Left lobe of liver (tissue), 2 donors: ENCODE measurements around the gene NEURL1B. TPM values are rescaled to one million over a fixed set of nuclear protein-coding genes. Genes with fewer than 3 reads are reported as not detected.
A peak's percentile ranks its signal among the peaks of the same experiment; 100 is the strongest.

Experiments used
- ATAC-seq: fragments of 200-7000 bp; cut with Tn5 transposase; one replicate; pipeline ENCODE4 v1.9.1; 2020; ENCODE audit warnings: mild to moderate bottlenecking, moderate library complexity
- DNase-seq: peaks from one replicate; pipeline ENCODE4 v3.0.0-alpha.2; 2020; ENCODE audit warnings: low spot score
- total RNA-seq: library from RNA; stranded (reverse); gene quantifications from one replicate; pipeline ENCODE4 v1.2.1, GENCODE V29; 2021
- donor health status: DM: no; HTN: no; CAD: no; lungs with moderate emphysema.
- donor health status: DM: no; HTN: yes; CAD: no.

Gene NEURL1B
- total RNA-seq, 1 donor from 2014 or later = 9.5 TPM

- DNase-seq = no peak
- no peak for ATAC-seq
Measured at GRCh38 chr5:172633403-172633970, 7.6 kb upstream of the NEURL1B start.

- DNase-seq = no peak
- ATAC-seq = no peak
Measured at GRCh38 chr5:172634106-172634899, 6.8 kb upstream of the NEURL1B start.

DNA sequence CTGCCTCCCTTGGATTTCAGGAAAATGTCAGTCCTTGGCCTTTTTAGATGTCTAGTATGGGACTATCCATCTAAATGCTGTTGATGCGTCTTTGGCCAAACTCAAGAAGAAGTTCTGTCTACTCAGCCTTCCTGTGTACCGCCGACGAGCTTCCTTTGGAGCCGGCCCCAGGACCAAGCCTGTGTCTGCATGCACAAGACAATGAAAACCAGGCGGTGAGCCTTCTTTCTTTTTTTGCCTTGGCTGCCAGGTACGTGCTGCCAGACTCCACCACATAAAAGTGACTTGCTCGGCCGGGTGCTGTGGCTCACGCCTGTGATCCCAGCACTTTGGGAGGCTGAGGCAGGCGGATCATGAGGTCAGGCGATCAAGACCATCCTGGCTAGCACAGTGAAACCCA lies 6.0 kb upstream of the NEURL1B start:
- DNase-seq (no peak), ATAC-seq (no peak)

DNA sequence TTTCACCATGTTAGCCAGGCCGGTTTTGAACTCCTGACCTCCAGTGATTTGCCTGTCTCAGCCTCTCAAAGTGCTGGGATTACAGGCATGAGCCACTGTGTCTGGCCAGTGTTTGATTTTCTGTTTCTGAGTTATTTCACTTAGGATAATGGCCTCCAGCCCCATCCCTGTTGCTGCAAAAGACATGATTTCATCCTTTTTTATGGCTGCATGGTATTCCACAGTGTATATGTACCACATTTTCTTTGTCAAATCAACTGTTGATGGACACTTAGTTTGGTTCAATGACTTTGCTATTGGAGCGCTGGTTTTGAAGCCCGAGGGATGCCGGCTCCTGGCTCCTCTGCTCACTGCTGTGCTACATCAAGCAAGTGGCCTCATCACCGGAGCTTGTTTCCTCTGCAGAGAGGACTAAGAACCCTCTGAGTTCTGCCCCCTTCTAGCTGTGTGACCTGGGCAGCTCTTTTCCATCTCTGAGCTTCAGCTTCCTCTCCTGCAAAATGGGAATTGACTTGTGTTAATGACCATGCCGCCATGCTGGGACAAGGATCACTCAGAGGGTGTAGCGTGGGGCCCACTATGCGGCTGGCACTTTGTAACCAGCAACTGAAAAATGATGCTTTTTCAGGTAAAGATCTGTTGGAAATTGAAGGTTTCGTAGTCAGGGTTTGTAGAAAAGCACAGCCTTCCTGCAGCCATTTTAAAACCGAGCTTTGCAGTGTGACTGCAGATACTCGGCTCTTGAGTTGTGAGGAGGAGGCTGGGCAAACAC lies 4.6 kb upstream of the NEURL1B start:
- no peak for ATAC-seq
- DNase-seq = no peak

DNA sequence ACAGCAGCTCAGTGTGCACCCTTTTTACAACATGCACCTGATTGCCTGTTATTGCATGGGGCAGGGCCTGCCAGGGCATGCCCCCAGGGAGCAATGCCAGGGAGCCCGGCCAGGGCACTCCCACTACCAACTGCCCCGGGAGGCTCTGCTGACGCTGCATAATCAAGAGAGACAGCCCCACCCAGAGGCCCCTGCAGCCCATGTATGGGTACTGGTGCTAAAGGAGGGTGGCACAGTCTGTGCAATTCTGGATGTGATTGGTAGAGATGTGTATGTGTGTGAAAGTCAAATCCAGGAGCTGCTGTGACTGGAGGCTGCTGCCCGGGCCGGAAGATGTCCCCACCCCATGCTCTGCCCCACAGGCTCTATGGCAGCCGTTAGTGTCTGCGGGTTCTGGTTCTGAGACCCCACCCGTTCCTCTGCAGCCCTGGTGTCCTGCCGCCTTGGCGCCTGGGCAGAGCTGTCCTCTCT lies 3.9 kb upstream of the NEURL1B start:
- DNase-seq (no peak), ATAC-seq (peak; percentile 49)

DNA sequence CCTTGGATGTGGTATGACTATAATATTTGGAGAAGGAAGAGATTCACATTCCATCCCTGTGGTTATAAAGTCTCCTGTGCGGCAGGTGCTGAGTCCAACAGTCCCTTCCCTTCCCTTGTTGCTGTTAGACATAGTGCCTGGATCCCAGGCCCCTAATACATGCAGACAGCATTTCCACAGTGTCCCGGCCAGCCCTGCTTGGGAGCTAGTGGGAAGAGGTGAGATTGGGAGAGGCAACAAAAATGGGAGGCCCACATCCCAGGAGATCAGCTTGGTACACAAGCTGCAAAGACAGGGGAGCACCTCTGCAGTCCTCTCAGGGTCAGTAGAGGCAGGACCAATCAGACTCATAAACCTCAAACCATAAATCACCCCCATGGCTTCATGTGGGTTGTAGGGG lies 3.3 kb upstream of the NEURL1B start:
- no peak for ATAC-seq
- no peak for DNase-seq

DNA sequence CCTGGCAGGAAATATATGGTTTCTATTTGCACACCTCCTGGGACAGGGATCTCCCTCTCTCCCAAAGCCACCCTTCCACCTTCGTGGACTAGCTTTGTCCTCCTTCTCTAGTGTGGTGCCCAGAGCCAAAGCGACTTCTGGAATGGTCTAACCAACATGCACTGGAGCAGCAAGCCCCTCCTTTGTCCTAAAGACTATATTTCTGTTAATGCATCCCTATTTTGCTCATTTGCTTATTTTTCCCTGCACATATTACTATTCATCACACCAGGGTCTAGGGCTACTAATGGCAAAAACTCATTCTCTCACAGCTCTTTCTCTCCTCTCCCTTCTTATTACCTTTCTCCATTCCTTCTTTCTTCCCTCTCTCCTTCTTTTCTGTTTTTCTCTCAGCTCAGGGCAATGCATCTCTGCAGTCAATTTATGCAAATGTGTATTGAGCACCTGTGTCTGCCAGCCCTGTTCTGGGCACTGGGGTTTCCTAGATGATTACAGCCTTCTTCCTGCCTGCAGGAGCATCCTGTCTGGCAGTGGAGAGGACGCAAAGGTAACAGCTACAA lies 2.8 kb upstream of the NEURL1B start:
- ATAC-seq (no peak), DNase-seq (no peak)

- DNase-seq = no peak
- ATAC-seq = no peak
Measured at GRCh38 chr5:172640139-172640538, 924 bp upstream of the NEURL1B start.

- DNase-seq (no peak), ATAC-seq (peak; percentile 2)
Measured at GRCh38 chr5:172641359-172642050, 442 bp downstream of the NEURL1B start.

GRCh38 chr5:172642051-172642409 lies 967 bp downstream of the NEURL1B start:
- DNase-seq (no peak), ATAC-seq (no peak)

DNA sequence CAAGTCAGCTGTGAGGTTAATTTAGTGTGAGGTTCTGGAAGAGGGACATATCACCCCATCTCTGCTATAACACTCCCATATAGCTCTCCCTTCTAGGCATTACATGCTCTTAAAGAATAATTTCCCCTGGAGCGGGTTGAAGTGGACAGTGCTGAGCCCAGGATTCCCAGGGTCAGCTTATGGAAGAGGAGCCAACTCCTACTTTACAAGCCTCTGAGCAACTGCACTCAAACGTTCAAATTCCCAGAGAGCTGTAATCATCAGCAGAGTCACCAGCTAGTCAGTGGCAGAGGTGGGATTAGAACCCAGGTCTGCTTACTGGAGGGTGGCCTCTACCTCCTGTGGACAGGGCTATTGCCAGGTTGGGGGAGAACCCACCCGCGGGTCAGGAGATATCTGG lies 1.4 kb downstream of the NEURL1B start:
- ATAC-seq = no peak
- DNase-seq = no peak

DNA sequence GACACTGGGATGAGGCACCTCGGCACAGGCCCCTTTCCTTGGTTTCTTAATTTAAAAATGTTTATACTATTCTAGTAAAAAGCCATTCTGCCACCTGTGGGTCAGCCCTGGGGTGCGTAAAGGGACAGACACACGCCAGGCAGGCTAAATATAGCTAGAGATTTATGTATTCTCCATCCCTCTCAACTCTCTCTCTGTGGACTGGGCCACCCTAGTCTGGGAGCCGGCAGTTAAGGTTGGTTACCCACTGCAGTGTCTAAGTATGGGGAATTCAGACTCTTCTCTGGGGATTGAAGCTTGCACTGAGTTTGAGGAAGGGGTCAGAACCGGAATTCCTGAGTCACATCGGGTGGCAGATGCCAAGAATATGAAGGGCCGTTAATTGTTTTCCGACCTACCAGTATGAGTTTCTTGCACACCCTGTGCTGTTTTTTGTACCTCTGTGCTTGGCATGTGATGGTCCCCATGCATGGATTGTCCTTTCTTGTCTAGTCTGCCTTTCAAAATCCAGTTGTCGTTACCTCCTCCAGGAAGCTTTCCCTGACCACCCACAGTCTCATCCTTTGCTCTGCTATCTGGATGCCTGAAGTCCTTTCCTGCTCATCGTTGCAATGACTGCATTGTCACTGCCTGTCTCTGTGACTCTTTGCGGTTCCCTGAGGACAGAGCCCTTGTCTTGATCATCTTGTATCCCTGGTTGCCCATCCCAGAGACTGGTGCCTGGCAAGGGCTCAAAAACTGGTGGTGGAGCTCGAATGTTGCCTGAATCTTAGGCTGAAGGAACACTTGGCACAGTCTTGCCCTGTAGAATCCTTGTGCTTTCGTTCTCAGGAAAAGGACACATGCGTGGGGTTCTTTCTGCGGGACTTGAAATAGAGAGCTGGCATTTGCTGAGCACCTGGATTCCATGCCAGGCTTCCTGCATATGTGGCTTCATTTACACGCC lies 2.1 kb downstream of the NEURL1B start:
- ATAC-seq = no peak
- DNase-seq = no peak

DNA sequence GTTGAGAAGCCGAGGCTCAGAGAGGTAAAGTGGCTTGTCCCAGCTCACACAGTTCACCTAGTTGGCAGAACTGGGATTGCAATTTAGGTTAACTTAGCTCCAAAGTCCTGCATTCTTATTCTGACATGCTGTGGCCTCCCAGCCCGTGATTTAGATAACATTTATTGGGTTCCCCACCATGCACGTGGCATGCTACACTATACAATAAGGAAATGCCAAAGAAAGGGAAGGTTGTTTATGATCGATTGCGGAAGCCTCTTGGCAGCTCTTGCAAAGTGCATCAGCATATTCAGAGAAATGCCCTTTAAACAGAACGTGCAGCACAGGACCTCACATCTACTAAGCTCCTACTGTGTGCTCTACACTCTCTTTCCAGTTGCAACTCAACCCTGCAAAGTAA lies 3.2 kb downstream of the NEURL1B start:
- ATAC-seq = no peak

DNA sequence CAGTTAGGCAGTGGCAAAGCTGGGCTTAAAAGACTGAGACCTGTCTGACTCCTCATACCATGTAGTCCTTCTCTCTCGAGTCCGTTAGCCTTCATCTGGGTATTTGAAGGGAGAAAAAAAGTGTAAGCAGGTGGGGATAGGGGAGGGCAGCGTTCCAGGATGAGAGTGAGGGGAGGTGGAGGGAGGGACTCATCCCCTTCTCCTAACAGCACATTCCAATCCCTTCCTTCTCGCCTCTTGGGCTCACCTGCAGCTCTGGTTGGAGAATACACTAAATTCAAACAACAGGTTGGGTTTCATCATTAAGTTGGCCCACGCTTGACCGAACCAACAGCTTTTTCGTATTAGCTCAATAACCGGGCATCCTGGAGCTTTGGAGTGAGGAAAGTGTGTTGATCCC lies 3.6 kb downstream of the NEURL1B start:
- ATAC-seq (no peak), DNase-seq (no peak)

More for the DNA sequence above, 3.2 kb downstream of the NEURL1B start:
- no peak for DNase-seq

- DNase-seq (no peak), ATAC-seq (no peak)
Measured at GRCh38 chr5:172645271-172646055, 4.4 kb downstream of the NEURL1B start.

DNA sequence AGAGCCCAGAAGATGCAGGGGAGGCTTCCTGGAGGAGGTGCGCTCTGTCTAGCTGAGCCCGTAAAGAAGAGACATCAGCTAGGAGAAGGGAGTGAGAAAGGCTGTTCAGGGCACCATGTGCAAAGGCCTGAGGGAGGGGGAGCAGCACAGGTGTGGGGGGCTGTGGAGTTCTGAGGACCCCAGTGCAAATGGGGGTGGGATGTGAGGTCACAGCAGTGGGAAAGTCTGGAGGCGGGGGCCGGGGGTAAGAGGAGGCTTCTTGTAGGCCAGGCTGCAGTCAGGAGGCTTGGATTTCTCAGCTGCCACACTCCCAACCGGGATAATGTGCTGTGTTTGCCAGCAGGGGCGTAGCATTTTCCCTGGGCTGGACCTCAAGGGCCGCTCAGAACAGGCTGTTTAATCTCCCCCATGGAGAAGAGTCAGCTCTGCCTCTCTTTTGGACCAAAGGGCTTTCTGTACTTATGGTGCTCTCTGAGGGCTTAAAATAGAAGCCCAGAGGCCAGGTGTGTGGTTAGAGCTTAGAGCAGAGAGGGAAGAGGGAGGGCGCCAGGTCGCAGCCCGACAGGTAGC lies 5.7 kb downstream of the NEURL1B start:
- no peak for ATAC-seq
- DNase-seq = no peak

DNA sequence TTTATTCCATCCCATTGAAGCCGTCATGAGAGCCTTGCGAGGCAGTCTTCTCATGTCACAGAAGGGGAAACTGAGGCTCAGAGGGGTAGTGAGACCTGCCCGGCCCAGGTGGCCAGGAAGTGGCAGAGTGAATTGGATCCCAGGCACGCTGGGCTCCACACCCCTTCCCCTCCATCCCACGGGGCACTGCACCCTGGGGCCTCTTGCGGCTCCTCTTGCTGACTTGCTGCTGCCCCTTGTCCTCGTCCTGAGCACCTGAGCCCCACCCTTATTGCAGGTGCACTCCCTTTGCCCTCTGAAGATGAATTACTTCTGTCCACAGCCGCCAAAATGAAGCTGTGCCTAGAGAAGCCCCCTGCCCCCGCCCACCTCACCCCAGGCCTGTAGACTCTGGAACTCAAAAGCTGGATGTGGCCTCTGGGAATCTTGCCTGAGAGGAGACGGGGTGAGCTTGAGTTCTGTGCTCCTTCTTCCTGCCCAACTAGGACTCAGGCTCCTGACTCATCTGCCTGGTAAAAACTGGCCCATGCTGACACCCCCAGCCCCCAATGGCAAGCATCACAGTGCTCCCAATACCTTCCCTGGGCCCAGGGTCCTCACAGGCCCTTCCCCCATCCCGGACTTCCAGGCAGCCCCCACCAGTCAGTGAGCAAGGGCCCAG lies 6.4 kb downstream of the NEURL1B start:
- DNase-seq (no peak), ATAC-seq (no peak)

GRCh38 chr5:172648013-172648381 lies 6.9 kb downstream of the NEURL1B start:
- no peak for DNase-seq
- no peak for ATAC-seq
